ENCODE measurements around the gene OTUB2. TPM values are rescaled to one million over a fixed set of nuclear protein-coding genes. Genes with fewer than 3 reads are reported as not detected.

The OTUB2 gene
- 1.0 and 1.9 TPM in 2 replicates for total RNA-seq (2014; rRNA removed; shearing (Covaris generic))
- polyA plus RNA-seq (2016; fragmentation: Nextera tagmentation; extraction: Ambion mirVana): 1.3 and 1.6 TPM in 2 replicates

DNA sequence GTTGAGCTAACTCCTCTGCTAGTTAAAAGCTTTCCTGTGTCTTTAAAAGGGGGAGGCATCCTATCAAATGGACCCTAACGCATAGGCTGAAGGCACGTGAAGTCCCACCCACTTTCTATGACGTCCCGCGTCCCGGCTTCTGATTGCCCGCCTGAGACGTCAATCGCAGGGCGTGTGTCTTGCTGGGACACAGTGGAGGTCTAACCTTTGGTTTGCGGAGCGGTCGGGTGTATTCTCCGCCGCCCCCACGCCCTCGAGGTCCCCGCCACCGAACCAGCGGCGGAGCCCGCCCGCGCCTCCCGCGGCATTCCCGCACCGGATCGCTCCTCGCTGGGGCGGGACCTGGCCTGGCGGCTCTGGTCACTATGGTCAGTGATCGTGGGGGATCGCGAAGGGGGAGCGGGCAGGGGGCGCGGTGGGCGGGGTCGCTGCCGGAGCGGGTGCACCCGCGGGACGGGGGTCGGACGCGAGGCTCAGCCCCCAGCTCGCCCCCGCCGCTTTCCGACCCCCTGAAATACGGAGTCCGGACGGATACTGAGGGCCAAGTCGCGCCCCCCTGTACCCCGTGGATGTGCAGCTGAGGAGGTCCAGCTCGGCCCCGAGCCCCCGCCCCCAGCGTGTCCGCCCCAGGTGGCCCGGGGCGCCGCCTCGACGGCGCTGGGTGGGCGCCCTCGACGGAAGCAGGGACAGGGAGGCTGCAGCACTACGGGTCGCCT, at the start of gene OTUB2:
OTUB2 (plus strand) TSS at position 168 of the 716 bp plus-strand sequence; CDS start at position 366, 198 bp downstream.
- H3K9ac ChIP-seq: peak within 1 kb of the TSS; percentile 73
- H3K79me2 ChIP-seq (ENCODE audit: insufficient read depth): no peaks in the 10 kb centered on the region
- H3K4me1 ChIP-seq (ENCODE audit: insufficient read depth): no peaks in the 10 kb centered on the region
- H3K27me3 ChIP-seq (replicated peaks; ENCODE audit: insufficient read depth): no peaks in the 10 kb centered on the region
- peak within 1 kb of the TSS; percentile 86 for H2AFZ ChIP-seq
- in situ Hi-C loops (cut with MboI): no loop called here
- TF ChIP-seq EZH2phosphoT487 (IDR thresholded peaks at IDR 0.05; ENCODE audit: insufficient read depth, low read depth) (no peak), EZH2 (IDR thresholded peaks at IDR 0.05; ENCODE audit: insufficient read depth, poor library complexity, severe bottlenecking) (no peak)
- no peaks in the 10 kb centered on the region for H4K20me1 ChIP-seq (ENCODE audit: insufficient read depth)
- 1 to 2% methylated on average over 25 to 60 of the region's 74 CpGs for WGBS, 2 experiments (ENCODE audit: low coverage in 1 of 2, low lambda C conversion rate in 2 of 2, missing lambda C conversion rate in 2 of 2)
- H3K9me2 ChIP-seq (ENCODE audit: insufficient read depth): no peaks in the 10 kb centered on the region
- peak; percentile 98 for DNase-seq
- no peak within 1 kb of the TSS for H3K27ac ChIP-seq
- peak within 1 kb of the TSS; percentile 75 for H3K4me3 ChIP-seq
- H3K36me3 ChIP-seq (ENCODE audit: low read depth): no peaks in the 10 kb centered on the region
- no peaks in the 10 kb centered on the region for H3K9me3 ChIP-seq (ENCODE audit: low read depth)
- peak within 1 kb of the TSS; percentile 64 for H3K4me2 ChIP-seq (ENCODE audit: unreplicated experiment)
- no peaks in the 10 kb centered on the region for H3F3A ChIP-seq (ENCODE audit: insufficient read depth)

- Histone ChIP-seq H3K36me3 (ENCODE audit: low read depth) (no peaks in the 10 kb centered on the region), H3K27ac (no peak within 1 kb of the TSS), H4K20me1 (ENCODE audit: insufficient read depth) (no peaks in the 10 kb centered on the region), H3F3A (ENCODE audit: insufficient read depth) (no peaks in the 10 kb centered on the region), H3K9ac (no peak within 1 kb of the TSS), H3K4me1 (ENCODE audit: insufficient read depth) (no peaks in the 10 kb centered on the region), H3K4me2 (ENCODE audit: unreplicated experiment) (no peak within 1 kb of the TSS), H3K9me2 (ENCODE audit: insufficient read depth) (no peaks in the 10 kb centered on the region), H3K4me3 (no peak within 1 kb of the TSS), H3K79me2 (ENCODE audit: insufficient read depth) (no peaks in the 10 kb centered on the region), H3K27me3 (replicated peaks; ENCODE audit: insufficient read depth) (0 out of 2 replicates have a peak, but pooled peaks cover 13% of the 10 kb centered on the region), H3K9me3 (ENCODE audit: low read depth) (no peaks in the 10 kb centered on the region), H2AFZ (no peak within 1 kb of the TSS)
- WGBS, 2 experiments (ENCODE audit: low coverage in 1 of 2, low lambda C conversion rate in 2 of 2, missing lambda C conversion rate in 2 of 2): 35 to 46% methylated on average over 12 of the region's 12 CpGs
- in situ Hi-C loops (cut with MboI): no loop called here
- no peak for DNase-seq
- TF ChIP-seq EZH2 (IDR thresholded peaks at IDR 0.05; ENCODE audit: insufficient read depth, poor library complexity, severe bottlenecking) (no peak), EZH2phosphoT487 (IDR thresholded peaks at IDR 0.05; ENCODE audit: insufficient read depth, low read depth) (no peak)
Measured at GRCh38 chr14:93976477-93977057, 49.6 kb upstream of the OTUB2 start, which contains the start of gene ASB2. ASB2 (minus strand) TSS chr14:93976570; CDS start chr14:93964539, 12,031 bp downstream.

GRCh38 chr14:93977171-93977570, 49.0 kb upstream of the OTUB2 start:
- Histone ChIP-seq H2AFZ (no peak overlapping the region), H3K4me3 (no peak overlapping the region), H3K9me3 (ENCODE audit: low read depth) (no peaks in the 10 kb centered on the region), H3K27ac (no peak overlapping the region), H3K9ac (no peak overlapping the region), H3K9me2 (ENCODE audit: insufficient read depth) (no peaks in the 10 kb centered on the region), H3K27me3 (replicated peaks; ENCODE audit: insufficient read depth) (0 out of 2 replicates have a peak, but pooled peaks cover 13% of the 10 kb centered on the region), H3K79me2 (ENCODE audit: insufficient read depth) (no peaks in the 10 kb centered on the region), H3K4me1 (ENCODE audit: insufficient read depth) (no peaks in the 10 kb centered on the region), H3F3A (ENCODE audit: insufficient read depth) (no peaks in the 10 kb centered on the region), H4K20me1 (ENCODE audit: insufficient read depth) (no peaks in the 10 kb centered on the region), H3K36me3 (ENCODE audit: low read depth) (no peaks in the 10 kb centered on the region), H3K4me2 (ENCODE audit: unreplicated experiment) (no peak overlapping the region)
- TF ChIP-seq EZH2phosphoT487 (IDR thresholded peaks at IDR 0.05; ENCODE audit: insufficient read depth, low read depth): no peak
- no peak for TF ChIP-seq EZH2 (IDR thresholded peaks at IDR 0.05; ENCODE audit: insufficient read depth, poor library complexity, severe bottlenecking)
- 49 to 54% methylated on average over 5 of the region's 5 CpGs for WGBS, 2 experiments (ENCODE audit: low coverage in 1 of 2, low lambda C conversion rate in 2 of 2, missing lambda C conversion rate in 2 of 2)
- in situ Hi-C loops (cut with MboI): no loop called here
- DNase-seq: no peak

DNA sequence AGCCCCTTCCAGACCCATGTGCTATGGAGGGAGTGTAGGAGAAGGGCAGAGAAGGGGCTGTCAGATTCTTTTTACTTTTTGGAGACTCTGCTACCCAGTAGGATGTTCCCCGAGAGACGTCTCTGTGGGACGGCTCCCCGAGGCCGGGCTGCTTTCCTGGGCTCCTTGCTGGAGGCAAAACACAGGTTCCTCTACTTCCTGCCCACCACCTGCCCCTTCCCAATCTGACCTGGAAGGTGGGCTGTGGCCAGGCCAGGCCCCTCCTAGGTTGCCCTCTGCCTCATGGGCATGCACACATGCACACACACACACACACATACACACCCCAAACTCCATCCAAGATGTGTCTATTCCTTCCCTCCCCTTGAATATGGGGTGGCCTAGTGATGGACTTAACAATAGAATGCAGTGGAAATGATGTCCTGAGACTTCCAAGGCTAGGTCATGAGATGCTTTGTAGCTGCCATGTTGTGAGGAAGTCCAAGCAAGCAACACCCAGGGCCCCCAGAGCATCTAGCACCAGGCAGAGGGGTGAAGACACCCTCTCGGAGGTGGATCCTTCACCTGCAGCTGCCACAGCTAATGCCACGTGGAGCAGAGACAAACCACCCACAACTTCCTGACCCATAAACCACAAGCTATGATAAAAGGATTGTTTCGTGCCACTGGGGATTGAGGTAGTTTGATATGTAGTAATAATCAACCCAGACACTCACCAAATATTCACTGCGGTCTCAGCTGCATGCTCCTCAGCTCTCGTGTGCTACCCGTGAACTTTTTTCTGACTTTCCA, 48.2 kb upstream of the OTUB2 start:
- H3K4me3 ChIP-seq: no peak overlapping the region
- no peak for DNase-seq
- no peaks in the 10 kb centered on the region for H4K20me1 ChIP-seq (ENCODE audit: insufficient read depth)
- H3K9me2 ChIP-seq (ENCODE audit: insufficient read depth): no peaks in the 10 kb centered on the region
- H3K9ac ChIP-seq: no peak overlapping the region
- in situ Hi-C loops (cut with MboI): no loop called here
- H3F3A ChIP-seq (ENCODE audit: insufficient read depth): no peaks in the 10 kb centered on the region
- no peak overlapping the region for H3K27ac ChIP-seq
- no peak overlapping the region for H2AFZ ChIP-seq
- 0 out of 2 replicates have a peak, but pooled peaks cover 13% of the 10 kb centered on the region for H3K27me3 ChIP-seq (replicated peaks; ENCODE audit: insufficient read depth)
- H3K4me2 ChIP-seq (ENCODE audit: unreplicated experiment): no peak overlapping the region
- H3K4me1 ChIP-seq (ENCODE audit: insufficient read depth): no peaks in the 10 kb centered on the region
- no peaks in the 10 kb centered on the region for H3K79me2 ChIP-seq (ENCODE audit: insufficient read depth)
- 81 to 86% methylated on average over 11 of the region's 11 CpGs for WGBS, 2 experiments (ENCODE audit: low coverage in 1 of 2, low lambda C conversion rate in 2 of 2, missing lambda C conversion rate in 2 of 2)
- no peaks in the 10 kb centered on the region for H3K9me3 ChIP-seq (ENCODE audit: low read depth)
- TF ChIP-seq EZH2 (IDR thresholded peaks at IDR 0.05; ENCODE audit: insufficient read depth, poor library complexity, severe bottlenecking) (no peak), EZH2phosphoT487 (IDR thresholded peaks at IDR 0.05; ENCODE audit: insufficient read depth, low read depth) (no peak)
- no peaks in the 10 kb centered on the region for H3K36me3 ChIP-seq (ENCODE audit: low read depth)
